SH-SY5Y (cell line): Measurements from ENCODE around the gene NKIRAS2.

Experiments
- GATA2 ChIP-seq: IDR thresholded peaks from 2 replicates; pipeline ENCODE4 v1.6.1; 2011; ENCODE audit warnings: mild to moderate bottlenecking, low read depth, low read length
- GATA3 ChIP-seq: IDR thresholded peaks from 2 replicates; pipeline ENCODE4 v1.6.1; 2011; ENCODE audit warnings: low read depth, mild to moderate bottlenecking, low read length, moderate library complexity

GRCh38 chr17:41988418-41988817 lies 31.5 kb upstream of the NKIRAS2 start:
- TF ChIP-seq GATA3 (no peak), GATA2 (no peak)
